GM19238 (cell line): ENCODE data around the gene EIF3D.
A peak's percentile ranks its signal among the peaks of the same experiment; 100 is the strongest.

Source experiments
- DNase-seq: peaks from one replicate; pipeline ENCODE4 v3.0.0; 2011; ENCODE audit warnings: low spot score; ENCODE audit not compliant: insufficient read length

The EIF3D gene

GRCh38 chr22:36507518-36508010 is 21.4 kb downstream of the EIF3D start:
- no peak for DNase-seq

GRCh38 chr22:36506637-36507517 is 22.1 kb downstream of the EIF3D start, which contains the start of gene FOXRED2:
Gene FOXRED2, minus strand, starts transcription at chr22:36507040. Its CDS starts 618 bp downstream, at chr22:36506422.
- peak; percentile 98 for DNase-seq

GRCh38 chr22:36505998-36506635 is 22.8 kb downstream of the EIF3D start:
- DNase-seq = no peak

- DNase-seq = no peak
These were observed 30.9 kb downstream of the EIF3D start for GRCh38 chr22:36497910-36498665.

GRCh38 chr22:36493690-36494110 is 35.3 kb downstream of the EIF3D start:
- DNase-seq = peak; percentile 61

- DNase-seq = no peak
These were observed 36.9 kb downstream of the EIF3D start for GRCh38 chr22:36492109-36492508.

- DNase-seq = no peak
These were observed 37.8 kb downstream of the EIF3D start for GRCh38 chr22:36491155-36491554.

GRCh38 chr22:36486619-36487384 is 42.2 kb downstream of the EIF3D start:
- DNase-seq = no peak

- DNase-seq = peak; percentile 97
These were observed 47.4 kb downstream of the EIF3D start, which contains the start of gene TXN2 for GRCh38 chr22:36481393-36482168. Gene TXN2, minus strand, starts transcription at chr22:36481640. Its CDS starts 803 bp downstream, at chr22:36480837.

- no peak for DNase-seq
These were observed 48.0 kb downstream of the EIF3D start for GRCh38 chr22:36480941-36481392.

GRCh38 chr22:36478966-36479365 is 50.0 kb downstream of the EIF3D start:
- no peak for DNase-seq

GRCh38 chr22:36475341-36475740 is 53.6 kb downstream of the EIF3D start:
- no peak for DNase-seq

- DNase-seq = no peak
These were observed 56.3 kb downstream of the EIF3D start for GRCh38 chr22:36472689-36473088.

GRCh38 chr22:36471341-36471821 is 57.6 kb downstream of the EIF3D start:
- DNase-seq = no peak

GRCh38 chr22:36470994-36471331 is 58.0 kb downstream of the EIF3D start:
- no peak for DNase-seq

- peak; percentile 86 for DNase-seq
These were observed 58.6 kb downstream of the EIF3D start for GRCh38 chr22:36470162-36470993.

GRCh38 chr22:36469094-36469710 is 59.8 kb downstream of the EIF3D start:
- DNase-seq = no peak

- DNase-seq = no peak
These were observed 61.0 kb downstream of the EIF3D start for GRCh38 chr22:36467946-36468345.
